ENCODE results near the gene RPS19.

- TF ChIP-seq EZH2 (optimal IDR thresholded peaks at IDR 0.05; ENCODE audit: low read depth, low read length) (no peak), CTCF (IDR thresholded peaks at IDR 0.05; ENCODE audit: low read length) (no peak), EZH2phosphoT487 (IDR thresholded peaks at IDR 0.05; ENCODE audit: low read length) (no peak)
These were observed 47.0 kb downstream of the RPS19 start for GRCh38 chr19:41906916-41907680.

Data from MM.1S (cell line).